HepG2 (cell line): ENCODE measurements around the gene TOX2. TPM values are rescaled to one million over a fixed set of nuclear protein-coding genes. Genes with fewer than 3 reads are reported as not detected.

ENCODE experiments used
- ARNT ChIP-seq: fragments of 450-650 bp; IDR thresholded peaks from 2 replicates; pipeline ENCODE4 v1.6.1; 2017
- MBNL3 ChIP-seq: fragments of 250-450 bp; sonication (Bioruptor Pico); conservative IDR thresholded peaks from 2 replicates; pipeline ENCODE4 v1.8.0; 2022; ENCODE audit warnings: mild to moderate bottlenecking, inconsistent platforms
- MXI1 ChIP-seq: IDR thresholded peaks from 3 replicates; pipeline ENCODE4 v1.6.1; 2012; ENCODE audit warnings: low read depth, low read length, inconsistent platforms, borderline replicate concordance
- NFIC ChIP-seq: IDR thresholded peaks from 2 replicates; pipeline ENCODE4 v1.6.1; 2012; ENCODE audit warnings: mild to moderate bottlenecking, low read length, inconsistent platforms
- SNRNP70 ChIP-seq: fragments of 200-400 bp; formaldehyde crosslinking; IDR thresholded peaks from 2 replicates; pipeline ENCODE4 v1.6.1; 2017; ENCODE audit warnings: mild to moderate bottlenecking, low read depth, low read length, moderate library complexity
- SRSF4 ChIP-seq: fragments of 200-400 bp; formaldehyde crosslinking; IDR thresholded peaks from one replicate; pipeline ENCODE4 v1.6.1; 2018; ENCODE audit warnings: mild to moderate bottlenecking, low read depth, low read length, moderate library complexity; ENCODE audit not compliant: poor library complexity, severe bottlenecking
- ZNF430 ChIP-seq: sonication (generic); formaldehyde crosslinking; IDR thresholded peaks from 2 replicates; pipeline ENCODE4 v1.9.0; 2021; ENCODE audit warnings: mild to moderate bottlenecking, missing genetic modification reagents
- polyA plus RNA-seq, 8 experiments: library from polyadenylated mRNA; depleted of rRNA in 3 of 8; stranded (reverse) in 7 of 8; unstranded in 1 of 8; fragments of >200 nt; fragmentation: Illumina TruSeq in 4 of 8; extraction: Trizol in 4 of 8; gene quantifications; 2 replicates each; pipeline versions ENCODE4 v1.2.1 to v1.2.3, GENCODE V29; 2011 to 2016; ENCODE audit warnings: low read depth in 4 of 8, missing spikeins in 1 of 8, mixed read lengths in 1 of 8; ENCODE audit not compliant: insufficient read depth in 1 of 8
- total RNA-seq, 5 experiments: library from RNA; depleted of rRNA; stranded (reverse); fragments of >200 nt; fragmentation: Illumina TruSeq; extraction: Trizol; gene quantifications; 2 replicates each; pipeline ENCODE4 v1.2.3, GENCODE V29; 2016; ENCODE audit warnings: low read depth in 1 of 5
- TF ChIP-seq, protein P1 (sequence below): sonication (generic); formaldehyde crosslinking; IDR thresholded peaks from 2 replicates; pipeline ENCODE4 v1.9.0; 2021; ENCODE audit warnings: mild to moderate bottlenecking, missing genetic modification reagents
- TF ChIP-seq, protein P2 (sequence below): sonication (generic); formaldehyde crosslinking; IDR thresholded peaks from 2 replicates; pipeline ENCODE4 v1.4.0; 2020; ENCODE audit warnings: missing genetic modification reagents

The TOX2 gene
- total and polyA plus RNA-seq, 2 of the 13 experiments (the other 11 are each of a cell fraction or from before 2014, with no cell fraction given): not detected

DNA sequence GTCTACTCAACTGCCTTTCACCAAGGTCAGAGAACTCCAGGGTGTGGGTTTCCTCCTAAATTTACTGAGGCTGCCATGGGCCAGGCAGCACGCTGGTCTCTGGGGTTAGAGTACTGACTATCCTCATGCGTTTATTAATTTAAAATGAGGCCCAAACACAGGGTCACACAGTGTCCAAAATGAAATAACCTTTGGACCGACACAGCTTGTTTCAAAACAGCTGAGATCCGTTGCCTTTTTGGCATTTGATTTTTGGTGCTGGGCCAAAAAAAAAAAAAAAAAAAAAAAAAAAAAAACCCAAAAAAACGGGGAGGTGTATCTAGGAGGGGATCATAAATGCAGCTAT, 14.6 kb upstream of the TOX2 start (continued):
- TF ChIP-seq, protein P1, sequence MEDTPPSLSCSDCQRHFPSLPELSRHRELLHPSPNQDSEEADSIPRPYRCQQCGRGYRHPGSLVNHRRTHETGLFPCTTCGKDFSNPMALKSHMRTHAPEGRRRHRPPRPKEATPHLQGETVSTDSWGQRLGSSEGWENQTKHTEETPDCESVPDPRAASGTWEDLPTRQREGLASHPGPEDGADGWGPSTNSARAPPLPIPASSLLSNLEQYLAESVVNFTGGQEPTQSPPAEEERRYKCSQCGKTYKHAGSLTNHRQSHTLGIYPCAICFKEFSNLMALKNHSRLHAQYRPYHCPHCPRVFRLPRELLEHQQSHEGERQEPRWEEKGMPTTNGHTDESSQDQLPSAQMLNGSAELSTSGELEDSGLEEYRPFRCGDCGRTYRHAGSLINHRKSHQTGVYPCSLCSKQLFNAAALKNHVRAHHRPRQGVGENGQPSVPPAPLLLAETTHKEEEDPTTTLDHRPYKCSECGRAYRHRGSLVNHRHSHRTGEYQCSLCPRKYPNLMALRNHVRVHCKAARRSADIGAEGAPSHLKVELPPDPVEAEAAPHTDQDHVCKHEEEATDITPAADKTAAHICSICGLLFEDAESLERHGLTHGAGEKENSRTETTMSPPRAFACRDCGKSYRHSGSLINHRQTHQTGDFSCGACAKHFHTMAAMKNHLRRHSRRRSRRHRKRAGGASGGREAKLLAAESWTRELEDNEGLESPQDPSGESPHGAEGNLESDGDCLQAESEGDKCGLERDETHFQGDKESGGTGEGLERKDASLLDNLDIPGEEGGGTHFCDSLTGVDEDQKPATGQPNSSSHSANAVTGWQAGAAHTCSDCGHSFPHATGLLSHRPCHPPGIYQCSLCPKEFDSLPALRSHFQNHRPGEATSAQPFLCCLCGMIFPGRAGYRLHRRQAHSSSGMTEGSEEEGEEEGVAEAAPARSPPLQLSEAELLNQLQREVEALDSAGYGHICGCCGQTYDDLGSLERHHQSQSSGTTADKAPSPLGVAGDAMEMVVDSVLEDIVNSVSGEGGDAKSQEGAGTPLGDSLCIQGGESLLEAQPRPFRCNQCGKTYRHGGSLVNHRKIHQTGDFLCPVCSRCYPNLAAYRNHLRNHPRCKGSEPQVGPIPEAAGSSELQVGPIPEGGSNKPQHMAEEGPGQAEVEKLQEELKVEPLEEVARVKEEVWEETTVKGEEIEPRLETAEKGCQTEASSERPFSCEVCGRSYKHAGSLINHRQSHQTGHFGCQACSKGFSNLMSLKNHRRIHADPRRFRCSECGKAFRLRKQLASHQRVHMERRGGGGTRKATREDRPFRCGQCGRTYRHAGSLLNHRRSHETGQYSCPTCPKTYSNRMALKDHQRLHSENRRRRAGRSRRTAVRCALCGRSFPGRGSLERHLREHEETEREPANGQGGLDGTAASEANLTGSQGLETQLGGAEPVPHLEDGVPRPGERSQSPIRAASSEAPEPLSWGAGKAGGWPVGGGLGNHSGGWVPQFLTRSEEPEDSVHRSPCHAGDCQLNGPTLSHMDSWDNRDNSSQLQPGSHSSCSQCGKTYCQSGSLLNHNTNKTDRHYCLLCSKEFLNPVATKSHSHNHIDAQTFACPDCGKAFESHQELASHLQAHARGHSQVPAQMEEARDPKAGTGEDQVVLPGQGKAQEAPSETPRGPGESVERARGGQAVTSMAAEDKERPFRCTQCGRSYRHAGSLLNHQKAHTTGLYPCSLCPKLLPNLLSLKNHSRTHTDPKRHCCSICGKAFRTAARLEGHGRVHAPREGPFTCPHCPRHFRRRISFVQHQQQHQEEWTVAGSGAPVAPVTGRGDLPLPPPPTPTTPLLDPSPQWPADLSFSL (CRISPR knock-in tag): no peak
- no peak for TF ChIP-seq ARNT
- TF ChIP-seq, protein P2, sequence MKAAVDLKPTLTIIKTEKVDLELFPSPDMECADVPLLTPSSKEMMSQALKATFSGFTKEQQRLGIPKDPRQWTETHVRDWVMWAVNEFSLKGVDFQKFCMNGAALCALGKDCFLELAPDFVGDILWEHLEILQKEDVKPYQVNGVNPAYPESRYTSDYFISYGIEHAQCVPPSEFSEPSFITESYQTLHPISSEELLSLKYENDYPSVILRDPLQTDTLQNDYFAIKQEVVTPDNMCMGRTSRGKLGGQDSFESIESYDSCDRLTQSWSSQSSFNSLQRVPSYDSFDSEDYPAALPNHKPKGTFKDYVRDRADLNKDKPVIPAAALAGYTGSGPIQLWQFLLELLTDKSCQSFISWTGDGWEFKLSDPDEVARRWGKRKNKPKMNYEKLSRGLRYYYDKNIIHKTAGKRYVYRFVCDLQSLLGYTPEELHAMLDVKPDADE (CRISPR knock-in tag): no peak
- no peak for TF ChIP-seq SNRNP70
- no peak for TF ChIP-seq ZNF430
- no peak for TF ChIP-seq MXI1
- TF ChIP-seq NFIC: no peak
- no peak for TF ChIP-seq MBNL3
- no peak for TF ChIP-seq SRSF4
